Stomach smooth muscle (tissue), 2 donors: ENCODE measurements around the gene GREB1.

ENCODE experiments used
- H3K27ac ChIP-seq: one replicate; pipeline ENCODE4 v1.7.0; 2013; ENCODE audit warnings: mild to moderate bottlenecking, low read length, inconsistent platforms
- H3K27me3 ChIP-seq, 2 donors: one replicate each; pipeline ENCODE4 v1.7.0; 2013; ENCODE audit warnings: low read length in 2 of 2; ENCODE audit not compliant: insufficient read depth in 2 of 2, control insufficient read depth in 1 of 2
- H3K36me3 ChIP-seq, 2 donors: one replicate each; pipeline ENCODE4 v1.7.0; 2013; ENCODE audit warnings: low read length in 2 of 2; ENCODE audit not compliant: control insufficient read depth in 2 of 2, insufficient read depth in 2 of 2
- H3K4me1 ChIP-seq: one replicate; pipeline ENCODE4 v1.7.0; 2013; ENCODE audit warnings: low read length; ENCODE audit not compliant: control insufficient read depth, insufficient read depth
- H3K4me3 ChIP-seq, 2 donors: one replicate each; pipeline ENCODE4 v1.7.0; 2013; ENCODE audit warnings: low read length in 2 of 2
- H3K9ac ChIP-seq, 2 donors: one replicate each; pipeline ENCODE4 v1.7.0; 2013; ENCODE audit warnings: low read length in 2 of 2, mild to moderate bottlenecking in 1 of 2
- H3K9me3 ChIP-seq, 2 donors: one replicate each; pipeline ENCODE4 v1.7.0; 2013; ENCODE audit warnings: low read length in 2 of 2; ENCODE audit not compliant: control insufficient read depth in 2 of 2
- donor health status: healthy.
- donor health status: Pancreatic carcinoma.

GREB1 gene

GRCh38 chr2:11533278-11534070 lies at the start of gene GREB1:
TSS of gene GREB1 (plus strand) at chr2:11534045. CDS start at chr2:11556615, 22,570 bp downstream.
- H3K27ac ChIP-seq, result no peak within 1 kb of the TSS
- no peaks in the 10 kb centered on the region for H3K9me3 ChIP-seq

GRCh38 chr2:11488809-11489208 lies 45.0 kb upstream of the GREB1 start:
- Histone ChIP-seq H3K27ac (no peak overlapping the region), H3K27me3 (peaks cover 10 to 11% of the 10 kb centered on the region in 2 donors), H3K4me1 (peaks cover 6% of the 10 kb centered on the region), H3K4me3 (no peak overlapping the region), H3K36me3 (no peaks in the 10 kb centered on the region), H3K9ac (no peak overlapping the region), H3K9me3 (no peaks in the 10 kb centered on the region)

More at GRCh38 chr2:11533278-11534070, at the start of gene GREB1:
- no peaks in the 10 kb centered on the region for H3K4me1 ChIP-seq
- no peak within 1 kb of the TSS for H3K9ac ChIP-seq
- no peak within 1 kb of the TSS for H3K4me3 ChIP-seq
- H3K36me3 ChIP-seq, result no peaks in the 10 kb centered on the region
- H3K27me3 ChIP-seq, result peaks cover 0 to 3% of the 10 kb centered on the region in 2 donors

- Histone ChIP-seq H3K27me3 (peaks cover 4 to 8% of the 10 kb centered on the region in 2 donors), H3K9me3 (no peaks in the 10 kb centered on the region), H3K4me3 (no peak overlapping the region), H3K4me1 (peaks cover 6% of the 10 kb centered on the region), H3K27ac (no peak overlapping the region), H3K36me3 (no peaks in the 10 kb centered on the region), H3K9ac (no peak overlapping the region)
These were observed 43.7 kb upstream of the GREB1 start for GRCh38 chr2:11490194-11490593.

- Histone ChIP-seq H3K9ac (no peak overlapping the region), H3K27ac (no peak overlapping the region), H3K9me3 (no peaks in the 10 kb centered on the region), H3K36me3 (no peaks in the 10 kb centered on the region), H3K27me3 (peaks cover 2 to 13% of the 10 kb centered on the region in 2 donors), H3K4me1 (peaks cover 6% of the 10 kb centered on the region), H3K4me3 (no peak overlapping the region)
These were observed 42.4 kb upstream of the GREB1 start for GRCh38 chr2:11491348-11491933.

- no peak overlapping the region for H3K27ac ChIP-seq
- H3K36me3 ChIP-seq, result no peaks in the 10 kb centered on the region
- H3K27me3 ChIP-seq, result peaks cover 2 to 13% of the 10 kb centered on the region in 2 donors
- H3K9me3 ChIP-seq, result no peaks in the 10 kb centered on the region
- peaks cover 6% of the 10 kb centered on the region for H3K4me1 ChIP-seq
- H3K4me3 ChIP-seq, result no peak overlapping the region
- H3K9ac ChIP-seq, result no peak overlapping the region
These were observed 41.6 kb upstream of the GREB1 start for GRCh38 chr2:11492244-11492643.

- Histone ChIP-seq H3K9me3 (no peaks in the 10 kb centered on the region), H3K27ac (no peak overlapping the region), H3K27me3 (peaks cover 2 to 13% of the 10 kb centered on the region in 2 donors)
These were observed 41.1 kb upstream of the GREB1 start for GRCh38 chr2:11492720-11493119.

GRCh38 chr2:11493282-11493681 lies 40.6 kb upstream of the GREB1 start:
- no peaks in the 10 kb centered on the region for H3K36me3 ChIP-seq
- no peak overlapping the region for H3K27ac ChIP-seq
- peaks cover 2 to 13% of the 10 kb centered on the region in 2 donors for H3K27me3 ChIP-seq
- H3K4me1 ChIP-seq, result peaks cover 6% of the 10 kb centered on the region
- no peak overlapping the region for H3K9ac ChIP-seq
- H3K4me3 ChIP-seq, result no peak overlapping the region
- H3K9me3 ChIP-seq, result no peaks in the 10 kb centered on the region

More at GRCh38 chr2:11492720-11493119, 41.1 kb upstream of the GREB1 start:
- H3K4me1 ChIP-seq, result peaks cover 6% of the 10 kb centered on the region
- no peak overlapping the region for H3K9ac ChIP-seq
- no peaks in the 10 kb centered on the region for H3K36me3 ChIP-seq
- no peak overlapping the region for H3K4me3 ChIP-seq

GRCh38 chr2:11494310-11494709 lies 39.5 kb upstream of the GREB1 start:
- peaks cover 2 to 13% of the 10 kb centered on the region in 2 donors for H3K27me3 ChIP-seq
- H3K9ac ChIP-seq, result no peak overlapping the region
- H3K4me3 ChIP-seq, result no peak overlapping the region
- H3K27ac ChIP-seq, result no peak overlapping the region
- H3K4me1 ChIP-seq, result peaks cover 8% of the 10 kb centered on the region
- no peaks in the 10 kb centered on the region for H3K9me3 ChIP-seq
- no peaks in the 10 kb centered on the region for H3K36me3 ChIP-seq

GRCh38 chr2:11495844-11496681 lies 37.8 kb upstream of the GREB1 start:
- peaks cover 2 to 13% of the 10 kb centered on the region in 2 donors for H3K27me3 ChIP-seq
- peak overlapping the region in 1 of 2 donors; percentile 11 for H3K4me3 ChIP-seq
- no peak overlapping the region for H3K27ac ChIP-seq
- H3K9ac ChIP-seq, result no peak overlapping the region
- H3K4me1 ChIP-seq, result peaks cover 8% of the 10 kb centered on the region
- H3K9me3 ChIP-seq, result no peaks in the 10 kb centered on the region
- no peaks in the 10 kb centered on the region for H3K36me3 ChIP-seq

- H3K4me1 ChIP-seq, result peaks cover 3% of the 10 kb centered on the region
- H3K36me3 ChIP-seq, result no peaks in the 10 kb centered on the region
- H3K27ac ChIP-seq, result no peak overlapping the region
- no peak overlapping the region for H3K9ac ChIP-seq
- no peak overlapping the region for H3K4me3 ChIP-seq
- H3K27me3 ChIP-seq, result peaks cover 2 to 13% of the 10 kb centered on the region in 2 donors
- H3K9me3 ChIP-seq, result peaks cover 0 to 6% of the 10 kb centered on the region in 2 donors
These were observed 35.3 kb upstream of the GREB1 start for GRCh38 chr2:11498543-11499034.
